GM18951 (cell line): ENCODE data around the gene COL24A1.

Experiments
- POLR2A ChIP-seq: IDR thresholded peaks from 4 replicates; pipeline ENCODE4 v1.6.1; 2011; ENCODE audit warnings: mild to moderate bottlenecking; ENCODE audit not compliant: insufficient read length, insufficient read depth; ENCODE audit errors: extremely low read depth
- in situ Hi-C: fragments of 300-500 bp; cut with MboI; formaldehyde crosslinking; loops from one replicate; pipeline ENCODE4 v1.12.0; 2022; ENCODE audit warnings: low sequenced_read_pairs, mixed read lengths, inconsistent platforms; ENCODE audit not compliant: unreplicated experiment

Gene COL24A1

DNA sequence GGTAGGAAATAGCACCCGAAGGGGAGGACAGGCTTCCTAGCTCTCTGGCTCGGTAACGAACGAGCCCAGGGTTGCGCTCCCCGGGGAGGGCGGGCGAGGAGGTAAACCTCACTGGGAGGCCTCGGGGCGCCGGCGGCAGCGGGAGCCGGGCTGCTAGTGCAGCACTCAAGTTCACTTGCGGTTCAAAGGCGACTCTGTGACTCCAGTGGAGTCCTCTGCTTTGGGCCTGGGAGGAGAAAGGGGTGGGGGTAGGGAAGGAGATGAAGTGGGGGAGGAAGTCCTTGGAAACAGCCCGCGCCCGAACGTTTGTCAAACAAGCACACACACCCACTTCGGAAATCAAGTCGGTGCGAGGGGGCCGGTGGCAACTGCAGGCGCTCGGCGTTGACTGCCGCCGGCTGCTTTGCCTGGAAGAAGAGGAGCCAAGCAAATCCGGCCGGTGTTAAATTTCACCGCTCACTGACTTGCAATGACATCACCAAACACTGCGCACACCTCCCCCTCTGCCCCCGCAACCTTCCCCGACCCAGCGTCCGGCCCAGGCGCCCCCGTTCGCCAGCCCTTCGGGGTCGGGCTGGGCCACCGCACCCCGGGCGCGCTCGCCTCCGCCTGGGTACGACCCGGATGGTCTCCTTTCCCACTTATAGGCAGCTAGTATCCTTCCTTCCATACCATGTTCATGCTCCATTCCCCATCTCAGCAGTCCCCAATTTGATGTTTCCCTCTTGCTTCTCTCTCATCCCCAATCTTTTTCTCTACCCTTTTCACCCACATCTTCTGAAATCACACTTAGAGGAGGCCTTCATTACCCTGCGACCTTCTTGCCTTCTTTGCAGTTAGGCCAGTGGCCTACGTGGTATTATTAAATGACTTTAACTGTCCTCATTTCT lies at the start of gene COL24A1:
Gene COL24A1 (minus strand): TSS at position 207 of the 890 bp plus-strand sequence. CDS start 376 bp downstream, outside the sequence.
- in situ Hi-C loops = no loop called here

GRCh38 chr1:86205741-86206140 lies 49.2 kb upstream of the COL24A1 start:
- in situ Hi-C loops = no loop called here
- TF ChIP-seq POLR2A = no peak

More for the DNA sequence above, at the start of gene COL24A1:
- no peak for TF ChIP-seq POLR2A

- in situ Hi-C loops = no loop called here
- TF ChIP-seq POLR2A = no peak
These were observed 46.2 kb upstream of the COL24A1 start for GRCh38 chr1:86202552-86203340.

DNA sequence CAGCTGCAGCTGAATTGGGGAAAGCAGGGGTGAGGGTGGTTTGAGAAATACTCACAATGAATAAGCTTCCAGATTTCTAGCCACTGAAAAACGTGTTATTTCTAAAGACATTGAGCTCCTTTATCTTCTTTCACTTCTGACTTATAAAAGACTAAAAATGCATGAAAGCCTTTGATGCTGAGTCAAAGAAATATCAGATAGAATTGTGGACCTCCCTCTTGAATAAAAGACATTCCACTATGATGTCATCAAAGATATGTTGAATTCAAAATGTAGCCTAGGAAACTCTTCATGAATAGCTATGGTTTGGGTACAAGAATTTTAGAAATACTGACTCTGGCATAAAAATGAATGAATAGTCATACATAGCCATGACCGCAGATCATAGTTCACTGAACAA lies 44.7 kb upstream of the COL24A1 start:
- in situ Hi-C loops = no loop called here
- no peak for TF ChIP-seq POLR2A

DNA sequence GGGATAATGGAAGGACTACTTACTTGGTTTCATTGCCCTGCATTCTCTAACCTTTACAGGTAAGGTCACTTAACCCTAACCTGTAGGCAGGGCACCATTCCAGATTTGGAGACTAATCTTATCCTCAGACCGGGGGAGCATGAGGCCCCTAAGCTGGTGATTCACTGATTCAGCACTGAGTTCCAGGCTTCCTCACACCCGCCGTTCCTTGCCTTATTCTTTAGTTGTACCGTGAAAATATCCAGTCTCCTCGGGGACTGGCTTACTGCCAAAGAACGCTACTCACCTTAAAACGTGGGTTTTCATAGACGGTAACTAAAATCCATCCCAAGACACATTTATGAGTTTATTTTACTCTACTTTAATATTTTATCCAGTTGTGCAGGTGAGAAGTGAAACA lies 44.3 kb upstream of the COL24A1 start:
- TF ChIP-seq POLR2A = no peak
- in situ Hi-C loops = no loop called here

DNA sequence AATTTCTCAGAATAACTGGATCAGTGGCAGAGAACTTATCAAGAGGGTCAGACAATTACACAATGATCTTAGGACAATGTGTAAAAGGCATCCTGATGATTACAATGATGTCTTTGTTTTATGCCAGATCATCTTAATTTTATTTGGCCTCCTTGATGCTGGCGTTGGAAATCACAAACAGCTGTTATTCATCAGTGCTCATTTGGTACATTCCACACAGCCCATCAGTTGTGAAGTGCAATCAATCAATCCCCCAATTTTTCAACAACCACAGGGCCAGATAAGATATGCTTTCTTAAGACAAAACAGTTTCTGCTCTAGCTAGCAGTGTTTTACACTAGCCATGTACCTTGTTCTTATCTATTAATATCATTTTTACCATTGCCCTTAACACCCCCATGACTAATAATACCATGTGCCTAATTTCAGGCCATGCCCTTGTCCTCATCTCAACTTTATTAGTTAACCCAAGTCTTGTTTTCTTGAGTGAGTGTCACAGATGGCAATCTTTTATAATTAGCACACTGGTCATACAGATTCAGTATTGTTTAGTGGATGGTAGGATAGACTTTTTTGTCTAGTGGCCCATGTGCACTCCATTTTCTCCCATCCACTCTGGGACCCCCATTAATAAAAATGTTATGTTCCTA lies 40.8 kb upstream of the COL24A1 start:
- in situ Hi-C loops = no loop called here
- TF ChIP-seq POLR2A = no peak

- no peak for TF ChIP-seq POLR2A
- in situ Hi-C loops = no loop called here
These were observed 38.7 kb upstream of the COL24A1 start for GRCh38 chr1:86195281-86195680.

- in situ Hi-C loops = no loop called here
- TF ChIP-seq POLR2A = no peak
These were observed 38.0 kb upstream of the COL24A1 start for GRCh38 chr1:86194491-86195034.

GRCh38 chr1:86192417-86192816 lies 35.8 kb upstream of the COL24A1 start:
- in situ Hi-C loops = no loop called here
- TF ChIP-seq POLR2A = no peak

DNA sequence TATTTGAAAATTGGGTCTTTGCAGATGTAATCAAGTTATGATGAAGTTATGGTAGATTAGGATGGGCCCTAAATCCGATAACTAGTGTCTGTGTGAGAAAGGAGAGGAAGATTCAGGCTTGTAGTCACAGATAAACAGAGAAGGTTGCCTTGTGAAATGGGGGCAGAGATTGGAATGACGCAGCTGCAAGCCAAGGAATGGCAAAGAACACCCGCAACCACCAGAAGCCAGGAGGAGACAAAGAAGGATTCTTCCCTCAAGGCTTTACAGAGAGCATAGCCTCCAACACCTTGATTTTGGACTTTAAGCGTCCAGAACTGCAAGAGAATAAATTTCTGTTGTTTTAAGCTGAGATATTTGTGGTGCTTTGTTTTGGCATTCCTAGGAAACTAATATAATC lies 35.4 kb upstream of the COL24A1 start:
- TF ChIP-seq POLR2A = no peak
- in situ Hi-C loops = no loop called here

DNA sequence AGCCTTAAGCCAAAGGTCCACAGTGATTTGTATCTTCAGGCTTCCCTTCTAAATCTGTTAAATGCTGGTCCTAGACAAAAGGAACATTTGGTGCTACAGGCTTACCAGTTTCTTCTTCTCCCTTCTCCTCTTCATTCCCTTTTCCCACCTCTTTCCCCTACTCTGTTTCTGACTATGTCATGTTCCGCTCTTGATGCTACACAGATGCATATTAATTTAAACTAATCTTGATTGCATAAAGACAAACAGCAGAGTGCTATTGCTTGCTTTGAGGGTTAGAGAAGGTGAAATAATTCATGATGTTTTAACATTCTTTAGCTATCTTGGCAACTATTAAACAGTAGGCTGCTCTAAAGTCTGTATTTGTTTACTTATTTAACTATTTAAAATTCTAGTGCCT lies 34.3 kb upstream of the COL24A1 start:
- no peak for TF ChIP-seq POLR2A
- in situ Hi-C loops = no loop called here

GRCh38 chr1:86184426-86184825 lies 27.9 kb upstream of the COL24A1 start:
- in situ Hi-C loops = no loop called here
- no peak for TF ChIP-seq POLR2A

GRCh38 chr1:86183810-86184209 lies 27.2 kb upstream of the COL24A1 start:
- in situ Hi-C loops = no loop called here
- TF ChIP-seq POLR2A = no peak

GRCh38 chr1:86176226-86176625 lies 19.7 kb upstream of the COL24A1 start:
- in situ Hi-C loops = no loop called here
- TF ChIP-seq POLR2A = no peak
